ENCODE measurements around the gene RIOX2. TPM values are rescaled to one million over a fixed set of nuclear protein-coding genes. Genes with fewer than 3 reads are reported as not detected.
"Not testable (repeated sequence)": the region's sequence is repeated elsewhere in the genome, so short reads cannot be mapped to it uniquely, and the experiment has no call there.

The RIOX2 gene
- total RNA-seq, 1 donor from 2014 or later = 20.2 TPM

GRCh38 chr3:98012979-98013378 lies 40.7 kb upstream of the RIOX2 start:
- Histone ChIP-seq H3K79me2 (ENCODE audit: insufficient read depth, low read length) (no peaks in the 10 kb centered on the region), H4K20me1 (ENCODE audit: insufficient read depth, low read length) (no peaks in the 10 kb centered on the region), H3K4me1 (ENCODE audit: insufficient read depth, low read length) (no peaks in the 10 kb centered on the region), H2AFZ (ENCODE audit: low read depth, low read length) (no peak overlapping the region), H3K27me3 (ENCODE audit: insufficient read depth, low read length) (no peaks in the 10 kb centered on the region), H3K4me2 (ENCODE audit: low read length) (no peak overlapping the region), H3K9me3 (ENCODE audit: insufficient read depth, low read depth, low read length) (no peaks in the 10 kb centered on the region), H3K36me3 (ENCODE audit: insufficient read depth, low read length) (no peaks in the 10 kb centered on the region), H3K9ac (ENCODE audit: low read length) (no peak overlapping the region), H3K27ac (ENCODE audit: low read depth, low read length) (no peak overlapping the region), H3K4me3 (ENCODE audit: insufficient read depth, low read depth, low read length) (no peak overlapping the region)
- DNase-seq (ENCODE audit: low read depth) (no peak), FAIRE-seq (no peak)
- H3K27ac Mint-ChIP-seq (ENCODE audit: unreplicated experiment) = no peak overlapping the region
- no peak for TF ChIP-seq CTCF (IDR thresholded peaks at IDR 0.05; ENCODE audit: insufficient read depth, low read depth, low read length)
- no peak for TF ChIP-seq EZH2 (IDR thresholded peaks at IDR 0.05; ENCODE audit: insufficient read depth, low read length)
- H3K9me3 Mint-ChIP-seq (ENCODE audit: unreplicated experiment) = peaks cover 1% of the 10 kb centered on the region
- H3K4me1 Mint-ChIP-seq (ENCODE audit: low read depth, unreplicated experiment) = peaks cover 6% of the 10 kb centered on the region
- peaks cover 2% of the 10 kb centered on the region for H3K27me3 Mint-ChIP-seq (ENCODE audit: low read depth, unreplicated experiment)
- H3K4me3 Mint-ChIP-seq (ENCODE audit: unreplicated experiment) = no peak overlapping the region
- no peaks in the 10 kb centered on the region for H3K36me3 Mint-ChIP-seq (ENCODE audit: low read depth, unreplicated experiment)

DNA sequence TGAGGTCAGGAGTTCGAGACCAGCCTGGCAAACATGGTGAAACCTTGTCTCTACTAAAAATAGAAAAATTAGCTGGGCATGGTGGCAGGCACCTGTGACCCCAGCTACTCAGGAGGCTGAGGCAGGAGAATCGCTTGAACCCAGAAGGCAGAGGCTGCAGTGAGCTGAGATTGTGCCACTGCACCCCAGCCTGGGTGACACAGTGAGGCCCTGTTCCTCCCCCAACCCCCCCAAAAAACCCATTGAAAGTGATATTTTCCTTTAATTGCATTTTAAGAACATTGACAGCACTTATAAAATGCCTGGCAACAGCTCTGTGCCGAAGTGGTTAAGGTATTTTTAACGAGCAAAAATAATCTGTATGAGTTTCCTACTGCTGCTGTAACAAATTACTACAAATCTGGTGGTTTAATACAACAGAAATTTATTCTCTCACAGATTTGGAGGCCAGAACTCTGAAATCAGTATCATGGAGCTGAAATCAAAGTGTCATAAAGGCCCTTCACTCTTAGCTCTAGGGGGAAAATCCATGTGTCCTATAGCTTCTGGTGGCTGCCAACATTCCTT lies 38.7 kb upstream of the RIOX2 start:
- not testable (repeated sequence) for FAIRE-seq; DNase-seq (ENCODE audit: low read depth); H3K27ac Mint-ChIP-seq (ENCODE audit: unreplicated experiment)

GRCh38 chr3:98010194-98010882 lies 38.1 kb upstream of the RIOX2 start:
- Histone ChIP-seq H3K79me2 (ENCODE audit: insufficient read depth, low read length) (no peaks in the 10 kb centered on the region), H3K4me2 (ENCODE audit: low read length) (no peak overlapping the region), H3K27me3 (ENCODE audit: insufficient read depth, low read length) (no peaks in the 10 kb centered on the region), H2AFZ (ENCODE audit: low read depth, low read length) (no peak overlapping the region), H3K9ac (ENCODE audit: low read length) (no peak overlapping the region), H3K4me1 (ENCODE audit: insufficient read depth, low read length) (no peaks in the 10 kb centered on the region), H3K36me3 (ENCODE audit: insufficient read depth, low read length) (no peaks in the 10 kb centered on the region), H3K4me3 (ENCODE audit: insufficient read depth, low read depth, low read length) (no peak overlapping the region), H3K9me3 (ENCODE audit: insufficient read depth, low read depth, low read length) (no peaks in the 10 kb centered on the region), H4K20me1 (ENCODE audit: insufficient read depth, low read length) (no peaks in the 10 kb centered on the region), H3K27ac (ENCODE audit: low read depth, low read length) (no peak overlapping the region)
- FAIRE-seq (no peak), DNase-seq (ENCODE audit: low read depth) (no peak)
- Mint-ChIP-seq H3K27ac (ENCODE audit: unreplicated experiment) (no peak overlapping the region), H3K4me1 (ENCODE audit: low read depth, unreplicated experiment) (peaks cover 6% of the 10 kb centered on the region), H3K9me3 (ENCODE audit: unreplicated experiment) (peaks cover 1% of the 10 kb centered on the region), H3K36me3 (ENCODE audit: low read depth, unreplicated experiment) (no peaks in the 10 kb centered on the region), H3K27me3 (ENCODE audit: low read depth, unreplicated experiment) (no peaks in the 10 kb centered on the region), H3K4me3 (ENCODE audit: unreplicated experiment) (no peak overlapping the region)
- no peak for TF ChIP-seq CTCF (IDR thresholded peaks at IDR 0.05; ENCODE audit: insufficient read depth, low read depth, low read length)
- TF ChIP-seq EZH2 (IDR thresholded peaks at IDR 0.05; ENCODE audit: insufficient read depth, low read length) = no peak

More for the DNA sequence above, 38.7 kb upstream of the RIOX2 start:
- not testable (repeated sequence) for H3K9ac ChIP-seq (ENCODE audit: low read length); H3K4me2 ChIP-seq (ENCODE audit: low read length); H2AFZ ChIP-seq (ENCODE audit: low read depth, low read length); H3K4me3 Mint-ChIP-seq (ENCODE audit: unreplicated experiment); H3K27ac ChIP-seq (ENCODE audit: low read depth, low read length); H3K9me3 ChIP-seq (ENCODE audit: insufficient read depth, low read depth, low read length); H3K36me3 ChIP-seq (ENCODE audit: insufficient read depth, low read length); H3K4me1 Mint-ChIP-seq (ENCODE audit: low read depth, unreplicated experiment); H3K4me1 ChIP-seq (ENCODE audit: insufficient read depth, low read length); H3K27me3 Mint-ChIP-seq (ENCODE audit: low read depth, unreplicated experiment); H3K36me3 Mint-ChIP-seq (ENCODE audit: low read depth, unreplicated experiment); H3K79me2 ChIP-seq (ENCODE audit: insufficient read depth, low read length); H3K4me3 ChIP-seq (ENCODE audit: insufficient read depth, low read depth, low read length); H3K27me3 ChIP-seq (ENCODE audit: insufficient read depth, low read length); H4K20me1 ChIP-seq (ENCODE audit: insufficient read depth, low read length); H3K9me3 Mint-ChIP-seq (ENCODE audit: unreplicated experiment)
